Ectodermal cell (in vitro differentiated cells): Measurements from ENCODE around the gene IPPK.

Source experiments
- H3K27ac ChIP-seq: 2 replicates; pipeline ENCODE4 v1.7.0; 2013; ENCODE audit warnings: mild to moderate bottlenecking, low read depth, low read length; ENCODE audit not compliant: insufficient read depth, poor library complexity, severe bottlenecking
- H3K27me3 ChIP-seq: 2 replicates; pipeline ENCODE4 v1.7.0; 2013; ENCODE audit warnings: mild to moderate bottlenecking, low read length; ENCODE audit not compliant: insufficient read depth, control insufficient read depth, poor library complexity, severe bottlenecking
- H3K36me3 ChIP-seq: one replicate; pipeline ENCODE4 v1.7.0; 2013; ENCODE audit warnings: low read length; ENCODE audit not compliant: control insufficient read depth, insufficient read depth
- H3K4me1 ChIP-seq: one replicate; pipeline ENCODE4 v1.7.0; 2013; ENCODE audit warnings: low read length; ENCODE audit not compliant: control insufficient read depth, insufficient read depth
- H3K4me3 ChIP-seq: 2 replicates; pipeline ENCODE4 v1.7.0; 2013; ENCODE audit warnings: low read depth, low read length, control low read depth; ENCODE audit not compliant: insufficient read depth
- H3K9me3 ChIP-seq: 2 replicates; pipeline ENCODE4 v1.7.0; 2013; ENCODE audit warnings: mild to moderate bottlenecking, low read length, moderate library complexity; ENCODE audit not compliant: control insufficient read depth
- WGBS, 2 experiments: methylation state at CpG; one replicate each; pipeline ENCODE4 v1.1.7; 2013; ENCODE audit warnings: missing lambda C conversion rate in 2 of 2; 5-methylcytosine and 5-hydroxymethylcytosine counted together

IPPK gene

DNA sequence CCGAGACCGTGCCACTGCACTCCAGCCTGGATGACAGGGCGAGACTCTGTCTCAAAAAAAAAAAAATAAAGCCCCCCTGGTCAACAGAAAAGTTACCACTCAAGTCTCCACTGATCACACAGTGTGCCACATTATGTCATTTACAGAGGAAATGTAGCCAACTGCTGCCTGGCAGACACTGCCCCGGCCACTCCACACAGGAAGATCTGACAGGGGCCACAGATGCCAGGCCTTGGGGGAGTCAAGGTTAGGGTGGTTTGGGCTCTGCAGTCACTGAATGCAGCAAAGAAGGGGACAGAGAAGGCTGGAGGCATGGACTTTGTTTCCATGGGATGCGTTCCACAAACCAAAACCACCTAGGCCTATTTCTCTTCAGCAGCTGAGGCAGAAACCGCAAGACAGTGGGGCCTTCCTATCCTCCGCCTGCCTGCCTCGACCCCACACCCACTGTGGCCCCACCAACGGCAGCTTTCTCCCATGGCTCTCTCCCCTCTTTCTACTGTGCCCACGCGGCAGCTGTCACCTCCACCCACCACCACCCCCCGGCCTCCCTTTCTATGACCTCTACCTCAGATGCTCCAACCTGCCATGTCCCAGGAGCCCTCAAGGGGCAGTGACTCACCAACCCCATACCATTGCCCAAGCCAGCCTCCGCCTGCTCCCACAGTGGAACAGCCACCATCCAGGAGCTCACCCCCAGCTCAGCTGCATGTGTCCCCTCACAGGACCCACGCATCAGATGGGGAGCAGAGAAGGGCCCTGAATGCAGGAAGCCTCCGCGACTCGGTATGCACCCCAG is 12.4 kb downstream of the IPPK start:
- Histone ChIP-seq H3K9me3 (no peaks in the 10 kb centered on the region), H3K4me1 (peaks cover 6% of the 10 kb centered on the region), H3K36me3 (no peaks in the 10 kb centered on the region), H3K27ac (no peak overlapping the region), H3K4me3 (no peak overlapping the region), H3K27me3 (no peaks in the 10 kb centered on the region)
- WGBS, 2 experiments, result 93 to 94% methylated on average over 17 of the region's 17 CpGs

DNA sequence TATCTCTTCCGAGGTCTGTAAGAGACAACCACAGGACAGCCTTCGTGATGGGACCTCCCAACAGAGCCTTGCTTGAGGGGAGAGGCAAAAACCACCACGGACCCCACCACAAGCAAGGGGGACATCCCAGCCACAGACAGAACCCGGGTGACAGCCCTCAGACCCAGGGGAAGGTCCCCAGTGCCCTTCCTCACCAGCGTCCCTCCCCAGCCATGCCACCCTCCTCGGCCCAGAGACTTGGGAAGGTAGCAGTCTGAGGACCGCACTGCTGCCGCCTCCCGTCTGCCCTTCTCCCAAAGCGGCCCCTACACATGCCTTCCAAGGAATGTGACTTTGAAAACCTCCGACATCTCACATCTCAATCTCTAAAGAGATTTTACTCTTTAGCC is 13.4 kb downstream of the IPPK start:
- no peak overlapping the region for H3K27ac ChIP-seq
- no peaks in the 10 kb centered on the region for H3K36me3 ChIP-seq
- 90 to 93% methylated on average over 11 of the region's 11 CpGs for WGBS, 2 experiments
- no peaks in the 10 kb centered on the region for H3K9me3 ChIP-seq
- H3K4me1 ChIP-seq, result peaks cover 6% of the 10 kb centered on the region
- H3K4me3 ChIP-seq, result no peak overlapping the region
- H3K27me3 ChIP-seq, result no peaks in the 10 kb centered on the region

DNA sequence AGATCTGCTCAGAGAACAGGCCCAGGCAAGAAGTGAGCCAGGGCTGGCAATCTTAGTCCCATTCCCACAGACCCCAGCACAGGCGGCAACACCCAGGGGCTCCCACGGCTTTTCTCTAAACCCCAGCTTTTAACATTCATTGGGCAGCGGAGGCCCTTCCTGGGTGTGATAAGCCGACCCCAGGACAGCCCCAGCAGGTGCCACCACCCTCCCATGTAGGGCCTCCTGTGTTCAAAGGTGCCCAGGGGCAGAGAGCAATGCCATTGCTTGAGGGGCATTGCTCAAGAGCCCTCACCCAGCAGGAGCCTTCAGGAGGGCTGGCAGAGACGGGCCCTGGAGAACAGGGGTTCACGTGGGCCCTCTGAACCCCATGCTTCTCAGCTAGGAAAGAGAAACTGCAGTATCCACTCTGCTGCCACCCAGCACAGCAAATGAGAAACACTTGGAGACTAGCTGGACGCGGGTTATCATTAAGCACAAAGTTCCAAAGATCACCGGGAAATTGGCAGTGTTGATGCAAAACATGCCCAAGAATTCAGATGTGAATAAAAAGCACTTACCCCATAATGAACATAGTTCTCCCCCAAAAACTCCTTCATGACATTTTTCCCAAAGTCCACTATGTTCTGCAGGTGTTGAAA is 13.9 kb downstream of the IPPK start:
- H3K27ac ChIP-seq, result no peak overlapping the region
- 94% methylated on average over 9 of the region's 9 CpGs for WGBS, 2 experiments
- H3K36me3 ChIP-seq, result no peaks in the 10 kb centered on the region
- no peaks in the 10 kb centered on the region for H3K9me3 ChIP-seq
- no peak overlapping the region for H3K4me3 ChIP-seq
- peaks cover 6% of the 10 kb centered on the region for H3K4me1 ChIP-seq
- H3K27me3 ChIP-seq, result no peaks in the 10 kb centered on the region

DNA sequence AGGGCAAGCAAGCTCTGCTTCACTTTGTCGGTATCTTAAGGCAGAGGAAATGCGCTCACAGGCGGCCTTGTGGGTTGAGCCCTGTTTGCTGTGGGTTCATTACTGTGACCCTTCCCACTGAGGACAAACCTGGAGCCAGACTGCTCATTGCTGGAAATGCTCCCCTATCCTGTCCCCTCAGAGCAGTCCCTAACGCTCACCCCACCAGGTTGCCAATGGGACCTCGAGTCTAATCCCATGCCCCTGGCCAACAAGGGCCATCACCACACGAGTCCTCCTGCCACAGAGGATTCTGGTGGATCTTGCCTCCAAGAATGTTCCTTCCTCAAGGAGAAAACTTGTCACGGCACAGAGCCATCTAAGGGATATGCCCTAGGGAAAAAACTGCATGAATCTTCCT is 14.6 kb downstream of the IPPK start:
- WGBS, 2 experiments, result 91 to 94% methylated on average over 7 of the region's 7 CpGs
- Histone ChIP-seq H3K4me3 (no peak overlapping the region), H3K9me3 (no peaks in the 10 kb centered on the region), H3K27ac (no peak overlapping the region), H3K36me3 (no peaks in the 10 kb centered on the region), H3K27me3 (no peaks in the 10 kb centered on the region), H3K4me1 (peaks cover 6% of the 10 kb centered on the region)

DNA sequence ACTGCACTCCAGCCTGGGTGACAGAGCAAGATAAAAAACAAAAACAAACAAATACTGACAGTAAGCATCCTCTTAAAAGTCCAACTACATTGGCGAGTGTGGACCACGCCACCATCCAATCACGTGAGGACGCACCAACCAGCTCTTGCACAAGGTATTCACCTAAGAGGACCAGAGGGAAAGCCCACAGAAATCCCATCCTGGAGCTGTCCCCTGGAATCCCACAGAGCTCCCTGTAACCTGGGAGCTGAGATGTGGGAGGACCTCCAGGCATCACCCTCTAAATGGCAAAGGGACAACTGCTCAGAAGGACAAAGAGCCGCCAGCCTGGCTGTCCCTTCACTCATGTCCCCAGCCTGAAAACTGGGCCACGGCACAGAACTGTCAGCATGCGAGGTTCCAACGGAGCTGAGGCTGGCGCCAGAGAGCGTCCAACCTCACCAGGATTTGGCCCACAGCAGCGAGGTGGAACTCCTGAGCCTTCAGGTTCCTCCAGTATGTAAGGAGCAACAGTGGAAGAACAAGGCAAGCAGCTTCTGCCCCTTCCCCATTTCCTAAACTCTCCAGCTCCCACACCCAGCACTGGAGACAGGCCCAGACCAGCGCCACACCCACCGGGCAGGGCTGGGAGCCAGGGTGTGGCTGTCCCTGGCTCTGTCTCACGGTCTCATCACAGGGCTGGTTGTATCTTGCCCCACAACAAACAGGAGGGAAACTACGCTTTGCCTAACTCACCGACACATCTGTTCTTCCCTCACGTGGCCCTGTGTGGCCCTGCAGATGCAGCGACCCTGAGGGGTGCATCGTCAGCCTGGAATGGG is 15.2 kb downstream of the IPPK start:
- peaks cover 3% of the 10 kb centered on the region for H3K4me1 ChIP-seq
- no peaks in the 10 kb centered on the region for H3K9me3 ChIP-seq
- no peak overlapping the region for H3K4me3 ChIP-seq
- no peak overlapping the region for H3K27ac ChIP-seq
- H3K27me3 ChIP-seq, result no peaks in the 10 kb centered on the region
- no peaks in the 10 kb centered on the region for H3K36me3 ChIP-seq
- WGBS, 2 experiments, result 95 to 96% methylated on average over 19 of the region's 19 CpGs

DNA sequence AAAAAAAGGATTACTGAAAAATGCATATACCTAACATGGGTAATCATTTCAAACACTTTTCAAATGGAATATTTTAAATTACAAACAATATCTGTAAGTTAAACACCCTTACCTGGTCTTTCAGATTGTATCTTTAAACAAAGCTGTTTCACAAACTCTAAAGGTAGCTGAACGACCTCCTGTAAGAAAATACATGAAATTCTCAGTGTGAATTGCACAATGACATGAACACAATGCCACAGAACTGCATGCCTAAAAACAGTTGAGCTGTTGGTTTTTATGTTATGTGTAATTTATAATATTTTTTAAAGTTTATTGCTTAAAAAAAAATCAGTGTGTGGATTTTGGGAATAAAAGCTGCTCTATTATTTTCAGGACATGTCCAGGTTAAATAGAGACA is 17.5 kb downstream of the IPPK start:
- Histone ChIP-seq H3K9me3 (no peaks in the 10 kb centered on the region), H3K4me1 (no peaks in the 10 kb centered on the region), H3K27ac (no peak overlapping the region), H3K27me3 (no peaks in the 10 kb centered on the region), H3K36me3 (peaks cover 6% of the 10 kb centered on the region), H3K4me3 (no peak overlapping the region)
- WGBS, 2 experiments, result 77 to 90% methylated on average over 1 of the region's 1 CpG

DNA sequence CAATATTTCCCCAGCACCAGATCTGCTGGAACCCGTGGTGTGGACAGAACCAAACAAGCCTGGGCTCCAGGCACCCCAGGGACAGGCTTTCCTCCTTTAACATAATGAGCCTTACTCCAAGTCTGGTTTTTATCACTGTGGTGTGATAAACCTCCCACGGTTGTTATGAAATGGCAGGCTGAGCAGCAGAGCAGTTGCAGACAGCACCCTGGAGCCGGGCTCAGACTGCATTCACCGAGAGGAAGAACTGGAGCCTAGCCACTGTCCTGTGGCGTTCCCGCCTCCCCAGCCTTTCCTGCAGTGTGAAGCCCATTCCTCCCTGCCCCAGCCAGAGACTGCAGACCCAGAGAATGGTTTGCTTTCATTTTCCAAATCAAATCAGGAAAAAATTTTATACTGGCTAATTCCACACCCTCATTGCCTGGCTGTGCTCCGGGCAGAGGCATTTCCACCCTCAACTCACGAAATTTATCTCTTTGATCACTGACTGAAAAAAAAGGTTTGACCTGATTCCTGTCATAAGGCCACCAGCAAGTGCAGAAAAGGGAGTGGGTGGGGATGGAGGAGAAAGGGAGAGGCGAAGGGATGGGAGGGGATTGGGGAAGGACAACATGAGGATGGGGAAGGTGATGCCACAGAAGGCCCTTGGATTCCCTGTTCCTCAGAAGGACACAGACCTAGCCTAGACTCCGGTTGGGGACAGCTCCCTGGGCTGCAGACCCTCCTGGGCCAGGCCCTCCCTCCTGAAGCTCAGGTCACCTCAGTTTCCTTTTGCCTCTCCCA is 18.9 kb downstream of the IPPK start:
- WGBS, 2 experiments, result 93 to 95% methylated on average over 10 of the region's 10 CpGs
- H3K27ac ChIP-seq, result no peak overlapping the region
- no peaks in the 10 kb centered on the region for H3K27me3 ChIP-seq
- H3K4me1 ChIP-seq, result no peaks in the 10 kb centered on the region
- H3K36me3 ChIP-seq, result peaks cover 8% of the 10 kb centered on the region
- no peak overlapping the region for H3K4me3 ChIP-seq
- H3K9me3 ChIP-seq, result no peaks in the 10 kb centered on the region

DNA sequence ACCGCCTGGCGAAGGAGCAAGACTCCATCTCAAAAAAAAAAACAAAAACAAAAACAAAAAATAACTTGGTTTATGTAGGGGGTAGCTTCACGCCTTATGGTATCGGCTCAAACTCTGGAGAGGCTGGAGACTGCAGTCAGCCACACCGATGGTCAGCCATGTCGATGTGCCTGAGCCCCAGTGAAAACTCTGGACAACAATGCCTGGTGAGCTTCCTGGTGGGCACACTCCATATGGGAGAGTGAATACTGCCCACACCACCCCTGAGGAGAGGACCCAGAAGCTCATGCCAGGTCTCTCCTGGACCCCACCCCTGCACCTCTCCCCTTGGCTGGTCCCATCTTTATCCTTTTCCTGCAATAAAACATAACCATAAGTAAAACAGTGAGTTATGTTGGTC is 19.6 kb downstream of the IPPK start:
- 94 to 95% methylated on average over 6 of the region's 6 CpGs for WGBS, 2 experiments
- H3K36me3 ChIP-seq, result peaks cover 9% of the 10 kb centered on the region
- no peak overlapping the region for H3K4me3 ChIP-seq
- H3K27me3 ChIP-seq, result no peaks in the 10 kb centered on the region
- no peaks in the 10 kb centered on the region for H3K4me1 ChIP-seq
- no peak overlapping the region for H3K27ac ChIP-seq
- no peaks in the 10 kb centered on the region for H3K9me3 ChIP-seq

DNA sequence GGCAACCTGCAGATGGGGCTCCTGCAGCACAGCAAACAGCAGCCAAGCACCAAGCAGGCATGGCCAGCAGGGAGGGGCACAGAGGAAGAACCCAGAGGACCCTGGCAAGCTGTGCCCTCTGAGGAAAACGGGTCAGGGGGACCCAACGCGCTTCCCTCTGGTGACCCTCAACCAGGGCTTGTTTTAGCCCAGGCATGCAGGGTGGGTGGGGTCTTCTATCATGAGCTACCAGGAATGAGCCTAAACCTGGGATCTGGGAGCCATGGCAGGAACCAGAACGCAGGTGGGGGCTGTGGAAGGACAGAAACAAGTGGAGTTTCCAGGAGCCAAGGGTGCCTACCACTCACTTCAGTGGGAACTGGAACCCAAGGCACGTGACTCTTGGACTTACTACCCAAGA is 20.9 kb downstream of the IPPK start:
- Histone ChIP-seq H3K4me3 (no peak overlapping the region), H3K27me3 (no peaks in the 10 kb centered on the region), H3K4me1 (no peaks in the 10 kb centered on the region), H3K9me3 (no peaks in the 10 kb centered on the region), H3K36me3 (peaks cover 9% of the 10 kb centered on the region), H3K27ac (no peak overlapping the region)
- 92 to 95% methylated on average over 5 of the region's 5 CpGs for WGBS, 2 experiments
